GM19372 (cell line): ENCODE results near the gene ABTB2.

Experiments used
- ATAC-seq: cut with Tn5 transposase; IDR thresholded peaks from one replicate; pipeline ENCODE4 v1.9.1; 2021; ENCODE audit warnings: mild to moderate bottlenecking, low read depth, moderate library complexity; ENCODE audit not compliant: unreplicated experiment

ABTB2 gene

GRCh38 chr11:34299284-34299972 is 58.4 kb downstream of the ABTB2 start:
- no peak for ATAC-seq

- no peak for ATAC-seq
These were observed 58.9 kb downstream of the ABTB2 start for GRCh38 chr11:34298871-34299270.

GRCh38 chr11:34296412-34296811 is 61.4 kb downstream of the ABTB2 start:
- ATAC-seq, result no peak

- no peak for ATAC-seq
These were observed 65.3 kb downstream of the ABTB2 start for GRCh38 chr11:34292546-34292945.

GRCh38 chr11:34292111-34292510 is 65.7 kb downstream of the ABTB2 start:
- ATAC-seq, result no peak

- ATAC-seq, result no peak
These were observed 66.9 kb downstream of the ABTB2 start for GRCh38 chr11:34290926-34291325.

GRCh38 chr11:34288492-34288891 is 69.3 kb downstream of the ABTB2 start:
- no peak for ATAC-seq

- no peak for ATAC-seq
These were observed 72.9 kb downstream of the ABTB2 start for GRCh38 chr11:34284811-34285481.

- ATAC-seq, result no peak
These were observed 73.7 kb downstream of the ABTB2 start for GRCh38 chr11:34284156-34284555.

GRCh38 chr11:34280945-34281872 is 76.6 kb downstream of the ABTB2 start:
- ATAC-seq, result no peak

- no peak for ATAC-seq
These were observed 79.0 kb downstream of the ABTB2 start for GRCh38 chr11:34278693-34279297.

- ATAC-seq, result no peak
These were observed 79.6 kb downstream of the ABTB2 start for GRCh38 chr11:34278175-34278574.

GRCh38 chr11:34277171-34277570 is 80.6 kb downstream of the ABTB2 start:
- ATAC-seq, result no peak

GRCh38 chr11:34276352-34276864 is 81.4 kb downstream of the ABTB2 start:
- ATAC-seq, result no peak

- ATAC-seq, result no peak
These were observed 82.3 kb downstream of the ABTB2 start for GRCh38 chr11:34275486-34275885.

- ATAC-seq, result no peak
These were observed 83.0 kb downstream of the ABTB2 start for GRCh38 chr11:34274712-34275398.

- ATAC-seq, result no peak
These were observed 84.7 kb downstream of the ABTB2 start for GRCh38 chr11:34273099-34273498.

GRCh38 chr11:34271727-34272126 is 86.1 kb downstream of the ABTB2 start:
- no peak for ATAC-seq

- no peak for ATAC-seq
These were observed 87.1 kb downstream of the ABTB2 start for GRCh38 chr11:34270711-34271110.

- no peak for ATAC-seq
These were observed 88.0 kb downstream of the ABTB2 start for GRCh38 chr11:34269694-34270245.
